OCI-LY7 (cell line): ENCODE measurements around the gene IZUMO2.

Source experiments
- EZH2phosphoT487 ChIP-seq: fragments of 200-600 bp; sonication (generic); IDR thresholded peaks from 2 replicates; pipeline ENCODE4 v1.6.1; 2018; ENCODE audit warnings: low read depth, borderline replicate concordance, mild to moderate bottlenecking, mixed run types, antibody characterized with exemption, low read length, moderate library complexity, mixed read lengths
- TF ChIP-seq, protein P1 (sequence below): fragments of 200-600 bp; sonication (generic); conservative IDR thresholded peaks from 2 replicates; pipeline ENCODE4 v1.5.1; 2014; ENCODE audit warnings: mild to moderate bottlenecking, antibody characterized with exemption, low read length, moderate library complexity, mixed read lengths

- no peak for TF ChIP-seq EZH2phosphoT487
- TF ChIP-seq, protein P1, sequence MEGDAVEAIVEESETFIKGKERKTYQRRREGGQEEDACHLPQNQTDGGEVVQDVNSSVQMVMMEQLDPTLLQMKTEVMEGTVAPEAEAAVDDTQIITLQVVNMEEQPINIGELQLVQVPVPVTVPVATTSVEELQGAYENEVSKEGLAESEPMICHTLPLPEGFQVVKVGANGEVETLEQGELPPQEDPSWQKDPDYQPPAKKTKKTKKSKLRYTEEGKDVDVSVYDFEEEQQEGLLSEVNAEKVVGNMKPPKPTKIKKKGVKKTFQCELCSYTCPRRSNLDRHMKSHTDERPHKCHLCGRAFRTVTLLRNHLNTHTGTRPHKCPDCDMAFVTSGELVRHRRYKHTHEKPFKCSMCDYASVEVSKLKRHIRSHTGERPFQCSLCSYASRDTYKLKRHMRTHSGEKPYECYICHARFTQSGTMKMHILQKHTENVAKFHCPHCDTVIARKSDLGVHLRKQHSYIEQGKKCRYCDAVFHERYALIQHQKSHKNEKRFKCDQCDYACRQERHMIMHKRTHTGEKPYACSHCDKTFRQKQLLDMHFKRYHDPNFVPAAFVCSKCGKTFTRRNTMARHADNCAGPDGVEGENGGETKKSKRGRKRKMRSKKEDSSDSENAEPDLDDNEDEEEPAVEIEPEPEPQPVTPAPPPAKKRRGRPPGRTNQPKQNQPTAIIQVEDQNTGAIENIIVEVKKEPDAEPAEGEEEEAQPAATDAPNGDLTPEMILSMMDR: no peak
These were observed 42.0 kb upstream of the IZUMO2 start for GRCh38 chr19:50204811-50205675.
